GM19372 (cell line): ENCODE measurements around the gene THSD4.
"Not testable (repeated sequence)": the region's sequence is repeated elsewhere in the genome, so short reads cannot be mapped to it uniquely, and the experiment has no call there.

Experiments used
- ATAC-seq: cut with Tn5 transposase; IDR thresholded peaks from one replicate; pipeline ENCODE4 v1.9.1; 2021; ENCODE audit warnings: mild to moderate bottlenecking, low read depth, moderate library complexity; ENCODE audit not compliant: unreplicated experiment

THSD4 gene

DNA sequence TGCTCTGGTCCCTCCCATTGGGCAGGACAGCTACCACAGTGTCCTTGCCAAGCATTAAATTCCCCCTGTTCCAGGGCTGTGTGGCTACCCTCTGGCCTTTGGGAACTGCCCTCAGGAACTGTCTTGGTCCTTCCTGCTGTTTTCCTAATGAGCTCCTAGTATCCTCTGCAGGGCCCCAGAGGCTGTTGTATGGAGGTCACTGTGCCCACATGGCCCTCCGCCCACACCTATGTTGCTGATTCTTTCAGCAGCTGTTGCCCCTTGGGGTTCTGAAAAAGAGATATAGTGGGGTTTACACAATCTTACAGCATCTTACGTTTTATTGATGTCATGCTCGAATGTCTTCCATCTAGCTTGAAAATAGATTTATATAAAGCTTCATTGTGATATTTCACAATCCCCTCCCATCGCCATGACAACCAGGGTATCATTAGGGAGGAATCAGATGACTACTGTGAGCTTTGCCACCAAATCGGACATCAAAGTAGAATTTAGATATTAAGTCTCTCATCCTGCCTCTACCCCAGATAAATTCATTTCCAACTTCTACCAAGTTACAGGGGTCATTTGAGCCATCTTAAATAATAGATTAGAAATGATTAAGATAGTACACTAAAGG is 598.0 kb downstream of the THSD4 start:
- no peak for ATAC-seq

DNA sequence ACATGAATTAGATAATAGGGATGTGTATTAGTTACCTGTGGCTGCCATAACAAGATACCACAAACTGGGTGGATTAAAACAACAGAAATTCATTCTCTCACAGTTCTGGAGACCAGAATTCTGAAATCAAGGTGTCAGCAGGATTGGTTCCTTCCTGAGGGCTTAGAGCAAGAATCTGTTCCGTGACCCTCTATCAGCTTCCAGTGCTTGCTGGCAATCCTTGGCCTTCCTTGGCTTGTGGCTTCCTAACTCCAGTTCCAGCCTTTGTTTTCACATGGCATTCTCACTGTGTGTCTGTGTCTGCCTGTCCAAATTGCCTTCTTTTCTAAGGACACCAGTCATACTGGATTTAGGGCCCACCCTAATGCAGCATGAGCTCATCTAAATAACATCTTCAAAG is 600.6 kb downstream of the THSD4 start:
- no peak for ATAC-seq

GRCh38 chr15:71716990-71717389 is 601.7 kb downstream of the THSD4 start:
- ATAC-seq: no peak

DNA sequence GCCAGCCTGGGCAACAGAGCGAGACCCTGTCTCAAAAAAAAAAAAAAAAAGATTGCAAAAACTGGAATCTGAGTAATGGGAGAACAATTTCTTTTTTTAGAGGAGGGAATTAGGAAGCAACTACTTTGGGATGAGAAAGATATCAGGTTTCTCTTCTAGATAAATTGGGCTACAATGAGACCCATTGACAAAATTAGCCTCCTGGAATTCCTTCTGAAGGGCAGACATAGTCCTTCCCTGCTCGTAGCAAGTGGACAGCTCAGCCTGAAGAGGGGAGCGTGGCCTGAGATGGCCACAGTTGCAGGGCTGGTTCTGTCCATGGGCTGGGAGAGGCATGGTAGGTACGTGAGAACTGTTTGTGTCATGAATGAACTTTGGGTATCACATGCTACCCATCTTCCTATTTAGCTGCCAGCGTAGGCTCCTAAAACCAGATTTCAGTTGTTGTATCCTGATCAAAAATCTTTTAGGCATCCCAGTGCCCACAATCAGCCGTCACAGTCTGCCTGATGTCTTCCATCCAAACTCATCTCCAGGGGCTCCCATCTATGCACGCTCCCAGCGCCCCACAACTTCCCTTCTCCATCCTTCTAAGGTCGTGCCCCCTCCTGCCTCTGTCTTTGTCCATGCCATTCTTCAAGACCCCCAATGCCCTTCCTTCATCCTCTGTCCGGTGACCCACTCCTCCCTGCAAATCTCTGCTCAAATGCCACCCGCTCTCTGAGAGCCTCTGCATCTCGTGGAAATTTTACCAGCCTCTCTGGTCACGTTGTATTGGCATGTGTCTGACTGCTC is 603.0 kb downstream of the THSD4 start:
- no peak for ATAC-seq

GRCh38 chr15:71723344-71723743 is 608.1 kb downstream of the THSD4 start:
- ATAC-seq: no peak

GRCh38 chr15:71725207-71725955 is 610.1 kb downstream of the THSD4 start:
- ATAC-seq: not testable (repeated sequence)

DNA sequence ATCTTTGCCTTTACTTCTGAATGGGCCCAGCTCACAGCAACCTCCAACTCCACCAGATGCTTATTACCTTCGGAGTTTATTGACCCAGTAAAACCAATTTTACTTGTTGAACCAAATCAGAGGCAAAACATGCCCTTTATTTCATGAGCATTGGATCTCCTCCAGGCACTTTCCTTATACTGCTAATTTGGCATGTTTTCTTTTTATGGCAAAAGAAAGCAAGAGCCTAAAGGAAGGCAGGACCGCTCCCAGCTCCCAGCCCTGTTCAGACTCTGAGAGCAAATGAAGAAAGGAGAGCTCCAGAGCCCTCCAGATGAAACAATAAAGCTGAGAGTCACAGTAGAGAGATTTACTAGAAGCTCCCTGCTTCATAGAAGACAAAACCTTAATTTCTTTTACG is 613.6 kb downstream of the THSD4 start:
- no peak for ATAC-seq

- no peak for ATAC-seq
Observed at GRCh38 chr15:71729319-71729718, 614.0 kb downstream of the THSD4 start.

GRCh38 chr15:71730277-71731144 is 615.2 kb downstream of the THSD4 start:
- no peak for ATAC-seq

DNA sequence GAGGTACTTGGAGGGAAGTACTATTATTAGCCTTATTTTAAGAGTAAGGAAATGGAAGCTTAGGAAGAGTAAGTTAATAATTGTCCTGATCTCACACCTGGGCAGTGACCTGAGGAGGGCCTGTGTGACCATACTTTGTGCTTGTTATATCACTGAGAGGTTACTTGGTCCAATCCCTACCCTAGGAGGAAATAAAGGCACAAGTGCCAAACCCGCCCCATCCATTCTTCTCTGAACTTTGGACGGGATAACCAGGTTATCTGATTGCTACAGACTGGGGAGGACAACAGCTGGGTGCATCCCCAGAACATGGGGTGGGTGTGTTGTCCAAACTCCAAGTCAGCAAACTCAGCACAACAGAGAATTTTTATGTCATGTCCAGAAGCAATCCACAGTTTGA is 617.4 kb downstream of the THSD4 start:
- ATAC-seq: no peak

DNA sequence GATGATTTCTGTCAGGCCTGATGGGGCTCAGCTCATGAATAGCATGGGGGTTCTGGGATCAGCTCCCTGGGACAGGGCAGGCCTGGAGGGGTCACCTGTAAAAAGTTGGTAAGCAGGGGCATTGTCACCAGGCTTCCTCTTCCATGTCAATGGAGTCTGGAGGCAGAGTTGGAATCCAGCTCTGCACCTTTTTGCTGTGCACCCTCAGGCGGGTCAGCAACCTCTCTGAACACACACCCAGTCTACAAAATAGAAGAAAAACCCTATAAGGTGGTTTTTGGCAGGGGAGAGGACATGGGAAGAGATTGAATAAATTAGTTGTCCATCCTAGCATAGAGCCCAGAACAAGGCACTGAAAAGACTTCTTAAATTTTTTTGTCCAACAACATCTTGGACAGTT is 617.9 kb downstream of the THSD4 start:
- ATAC-seq: no peak

DNA sequence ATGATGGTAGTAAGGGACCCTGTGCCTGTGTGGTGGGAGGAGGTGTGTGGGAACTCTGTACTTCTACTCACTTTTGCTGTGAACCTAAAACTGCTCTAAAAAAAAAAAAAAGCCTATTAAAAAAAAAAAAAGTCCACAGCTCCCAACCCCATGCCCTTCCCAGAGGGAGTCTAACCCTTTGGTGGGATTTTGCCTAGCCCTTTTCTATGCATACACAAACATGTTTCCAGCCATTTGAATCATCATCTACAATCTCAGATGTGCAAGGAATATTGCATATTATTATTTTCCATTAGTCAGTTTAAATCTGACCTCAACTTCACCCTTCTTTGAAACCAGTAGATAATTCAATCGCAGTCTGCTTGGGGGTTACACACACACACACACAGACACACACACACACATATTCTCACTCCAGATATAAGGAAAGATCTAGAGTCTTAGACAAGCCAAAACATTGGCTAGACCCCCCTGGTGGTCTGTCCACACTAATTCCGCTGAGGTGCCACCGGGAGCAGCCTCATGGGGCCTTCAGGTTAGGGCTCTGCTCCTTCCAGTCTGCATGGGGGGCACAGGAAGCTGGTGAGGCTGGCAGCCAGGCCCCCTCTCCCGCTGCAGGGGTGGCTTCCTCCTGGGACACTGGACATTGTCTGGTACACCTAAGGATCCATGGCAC is 619.6 kb downstream of the THSD4 start:
- ATAC-seq: no peak

DNA sequence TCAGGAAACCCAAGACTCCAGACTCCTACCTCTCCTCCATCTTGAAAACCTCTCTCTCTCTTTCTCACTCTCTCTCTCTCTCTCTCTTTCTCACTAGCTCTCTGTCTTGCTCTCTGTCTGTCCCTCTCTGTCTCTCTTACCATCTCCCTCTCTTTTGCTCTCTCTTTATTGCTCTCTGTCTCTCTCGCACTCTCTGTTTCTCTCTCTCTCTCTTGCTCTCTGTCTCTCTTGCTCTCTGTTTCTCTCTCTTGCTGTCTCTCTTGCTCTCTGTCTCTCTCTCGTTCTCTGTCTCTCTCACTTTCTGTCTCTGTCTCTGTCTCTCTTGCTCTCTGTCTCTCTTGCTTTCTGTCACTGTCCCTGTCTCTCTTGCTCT is 620.1 kb downstream of the THSD4 start:
- no peak for ATAC-seq

DNA sequence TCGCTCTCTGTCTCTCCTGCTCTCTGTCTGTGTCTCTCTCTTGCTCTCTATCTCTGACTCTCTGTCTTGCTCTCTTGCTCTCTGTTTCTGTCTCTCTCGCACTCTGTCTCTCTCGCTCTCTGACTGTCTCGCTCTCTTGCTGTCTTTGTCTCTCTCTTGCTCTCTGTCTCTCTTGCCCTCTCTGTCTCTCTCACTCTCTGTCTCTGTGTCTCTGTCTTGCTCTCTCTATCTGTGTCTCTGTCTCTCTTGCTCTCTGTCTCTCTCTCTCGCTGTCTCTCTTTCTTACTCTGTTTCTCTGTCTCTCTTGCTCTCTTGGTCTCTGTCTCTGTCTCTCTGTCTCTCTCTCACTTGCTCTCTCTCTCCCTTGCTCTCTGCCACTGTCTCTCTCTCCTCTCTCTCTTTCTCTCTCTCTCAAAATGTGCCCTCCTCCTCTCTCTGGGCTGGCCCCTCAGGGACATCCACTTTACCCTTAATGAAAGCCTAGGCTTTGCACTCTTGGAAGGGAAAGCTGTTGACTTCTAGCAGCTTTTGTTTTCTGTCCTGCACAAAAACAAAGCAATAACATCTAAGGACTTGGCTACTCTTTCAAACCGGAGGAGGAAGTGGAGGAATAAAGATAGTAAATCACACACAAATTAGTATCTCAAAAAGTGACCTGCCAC is 621.1 kb downstream of the THSD4 start:
- ATAC-seq: no peak

- ATAC-seq: no peak
Observed at GRCh38 chr15:71737761-71738160, 622.5 kb downstream of the THSD4 start.

DNA sequence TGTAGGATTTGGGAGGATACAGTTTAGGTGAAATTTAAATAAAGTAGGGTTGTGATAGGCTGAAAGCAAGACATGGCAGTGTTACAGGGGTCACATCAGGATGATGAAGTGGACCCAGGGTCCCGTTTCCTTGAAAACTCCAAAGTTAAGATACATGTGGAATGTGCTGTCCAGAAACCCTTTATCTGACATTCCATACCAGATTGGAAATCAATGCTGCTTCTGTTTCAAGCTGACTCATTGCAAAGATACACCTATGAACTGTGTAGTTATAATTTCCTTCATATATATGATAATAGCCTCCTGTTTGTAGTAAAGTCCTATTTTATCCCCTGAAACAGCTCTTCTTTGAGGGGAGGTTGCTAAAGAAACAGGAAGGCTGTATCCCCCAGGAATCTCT is 624.1 kb downstream of the THSD4 start:
- ATAC-seq: no peak

GRCh38 chr15:71742964-71743363 is 627.7 kb downstream of the THSD4 start:
- no peak for ATAC-seq

DNA sequence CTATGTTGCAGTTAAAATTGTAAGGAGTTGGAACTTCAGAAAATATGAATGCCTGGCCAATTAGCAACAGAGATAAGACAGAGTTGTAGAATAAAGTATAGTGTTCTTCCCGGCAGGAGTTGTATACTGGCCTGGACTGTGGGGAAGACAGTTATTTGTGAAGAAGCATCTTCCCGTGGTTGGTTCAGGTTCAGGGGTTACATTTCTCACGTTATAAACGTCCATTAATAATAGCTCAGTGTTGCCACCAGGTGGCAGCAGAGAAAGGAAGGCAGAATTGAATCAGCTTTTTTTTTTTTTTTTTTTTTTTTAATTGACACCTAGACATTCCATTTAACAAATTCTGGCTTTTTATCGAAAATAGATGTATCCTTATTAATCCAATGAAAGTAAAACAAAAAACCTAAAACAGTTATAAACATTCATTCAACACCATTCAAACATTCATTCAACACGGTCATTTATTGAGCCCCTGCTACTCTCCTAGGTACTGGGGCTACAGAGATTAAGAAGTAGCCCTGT is 628.7 kb downstream of the THSD4 start:
- no peak for ATAC-seq

DNA sequence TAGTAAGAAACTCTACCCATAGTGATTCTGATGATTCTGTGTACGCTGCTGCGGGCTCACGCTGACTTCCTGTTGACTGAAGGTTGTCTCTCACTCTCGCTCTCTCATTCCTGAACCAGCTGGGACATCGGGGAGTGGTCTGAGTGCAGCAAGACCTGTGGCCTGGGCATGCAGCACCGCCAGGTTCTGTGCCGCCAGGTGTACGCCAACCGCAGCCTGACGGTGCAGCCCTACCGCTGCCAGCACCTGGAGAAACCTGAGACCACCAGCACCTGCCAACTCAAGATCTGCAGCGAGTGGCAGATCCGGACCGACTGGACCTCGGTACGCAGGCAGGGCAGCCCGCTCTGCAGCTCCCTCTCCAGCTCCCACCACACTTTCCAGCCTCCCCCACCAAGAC is 631.4 kb downstream of the THSD4 start:
- ATAC-seq: no peak
